ENCODE measurements around the gene PTPN4.
A peak's percentile ranks its signal among the peaks of the same experiment; 100 is the strongest.

GRCh38 chr2:120026890-120027289 lies 267.2 kb downstream of the PTPN4 start:
- TF ChIP-seq CTCF (conservative IDR thresholded peaks at IDR 0.05; ENCODE audit: low read depth in 2 of 2) (peak; percentile 27 to 61; a peak in 3 of 4 replicates), POLR2AphosphoS5 (IDR thresholded peaks at IDR 0.05; ENCODE audit: low read depth) (no peak)

Measured in GM23338 (cell line).